Tibial artery (tissue), 4 donors: ENCODE data around the gene EIF3F.

Experiments used
- DNase-seq, 2 donors: peaks; one replicate each; pipeline ENCODE4 v3.0.0-alpha.2; 2019
- H3K27ac ChIP-seq, 2 donors: fragments of 200-600 bp; sonication (generic) in 1 of 2; 1 replicate in 1 of 2; 2 replicates in 1 of 2; pipeline ENCODE4 v1.5.1; 2018 to 2019; ENCODE audit warnings: mild to moderate bottlenecking in 1 of 2
- H3K27me3 ChIP-seq, 2 donors: fragments of 200-600 bp; sonication (generic) in 1 of 2; one replicate each; pipeline versions ENCODE4 v1.5.1 to v1.6.0; 2016 to 2019
- H3K36me3 ChIP-seq, 3 donors: fragments of 200-600 bp; sonication (generic) in 2 of 3; one replicate each; pipeline ENCODE4 v1.5.1; 2016 to 2019; ENCODE audit warnings: mild to moderate bottlenecking in 2 of 3
- H3K4me1 ChIP-seq, 4 donors: fragments of 200-600 bp; sonication (generic) in 2 of 4; 1 replicate in 3 of 4; 2 replicates in 1 of 4; pipeline ENCODE4 v1.5.1; 2016 to 2019
- H3K4me3 ChIP-seq, 2 donors: fragments of 200-600 bp; sonication (generic) in 1 of 2; 1 replicate in 1 of 2; 2 replicates in 1 of 2; pipeline ENCODE4 v1.5.1; 2018 to 2019; ENCODE audit warnings: mild to moderate bottlenecking in 2 of 2
- H3K9me3 ChIP-seq, 3 donors: fragments of 200-600 bp; sonication (generic) in 1 of 3; one replicate each; pipeline ENCODE4 v1.5.1; 2016 to 2019
- intact Hi-C: fragments of 100-400 bp; cut with DNase I; formaldehyde crosslinking; loops from one replicate; pipeline ENCODE4 v1.15.0; 2023; ENCODE audit warnings: low total_unique reads
- TF ChIP-seq, protein P1 (sequence below), 2 experiments: fragments of 200-600 bp in 1 of 2; fragments of 450-650 bp in 1 of 2; IDR thresholded peaks; one replicate each; pipeline ENCODE4 v1.5.1; 2017 to 2019; ENCODE audit warnings: antibody characterized with exemption in 2 of 2, mild to moderate bottlenecking in 1 of 2, moderate library complexity in 1 of 2

Gene EIF3F

DNA sequence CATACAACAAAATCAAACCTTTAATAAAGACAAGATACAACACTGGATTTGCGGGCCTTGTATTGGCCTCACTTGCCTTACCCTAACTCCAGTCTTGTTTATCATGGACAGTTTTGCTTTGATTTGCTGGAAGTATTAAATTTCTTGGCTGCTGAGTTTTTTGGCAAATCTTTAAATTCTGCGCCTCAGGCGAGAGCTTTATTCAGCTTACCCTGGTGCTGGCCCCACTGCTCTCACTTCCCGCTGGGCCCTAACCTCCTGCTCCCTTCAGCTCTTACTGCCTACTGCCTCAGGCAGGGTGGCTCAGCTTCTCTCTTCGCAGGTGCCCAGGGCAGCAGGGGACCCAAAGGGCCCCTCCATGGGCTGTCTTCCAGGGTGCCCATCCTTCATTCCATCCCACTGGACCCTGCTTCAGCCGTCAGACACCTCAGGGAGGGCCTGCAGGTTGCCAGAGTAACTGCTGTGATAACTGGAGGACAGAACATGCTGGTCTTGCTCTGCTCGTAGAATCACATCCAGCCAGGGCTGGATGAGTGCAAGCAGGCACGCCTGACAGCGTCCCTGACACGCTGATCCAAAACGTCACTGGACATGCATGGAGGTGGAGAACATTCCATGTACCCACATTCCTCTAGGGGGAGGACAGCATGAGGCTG lies 48.2 kb downstream of the EIF3F start:
- Histone ChIP-seq H3K4me3 (no peak overlapping the region), H3K27ac (no peak overlapping the region), H3K9me3 (no peaks in the 10 kb centered on the region), H3K4me1 (peaks cover 0 to 2% (median 0%) of the 10 kb centered on the region in 4 donors), H3K36me3 (no peaks in the 10 kb centered on the region), H3K27me3 (peaks cover 0 to 25% of the 10 kb centered on the region in 2 donors)
- TF ChIP-seq, protein P1, sequence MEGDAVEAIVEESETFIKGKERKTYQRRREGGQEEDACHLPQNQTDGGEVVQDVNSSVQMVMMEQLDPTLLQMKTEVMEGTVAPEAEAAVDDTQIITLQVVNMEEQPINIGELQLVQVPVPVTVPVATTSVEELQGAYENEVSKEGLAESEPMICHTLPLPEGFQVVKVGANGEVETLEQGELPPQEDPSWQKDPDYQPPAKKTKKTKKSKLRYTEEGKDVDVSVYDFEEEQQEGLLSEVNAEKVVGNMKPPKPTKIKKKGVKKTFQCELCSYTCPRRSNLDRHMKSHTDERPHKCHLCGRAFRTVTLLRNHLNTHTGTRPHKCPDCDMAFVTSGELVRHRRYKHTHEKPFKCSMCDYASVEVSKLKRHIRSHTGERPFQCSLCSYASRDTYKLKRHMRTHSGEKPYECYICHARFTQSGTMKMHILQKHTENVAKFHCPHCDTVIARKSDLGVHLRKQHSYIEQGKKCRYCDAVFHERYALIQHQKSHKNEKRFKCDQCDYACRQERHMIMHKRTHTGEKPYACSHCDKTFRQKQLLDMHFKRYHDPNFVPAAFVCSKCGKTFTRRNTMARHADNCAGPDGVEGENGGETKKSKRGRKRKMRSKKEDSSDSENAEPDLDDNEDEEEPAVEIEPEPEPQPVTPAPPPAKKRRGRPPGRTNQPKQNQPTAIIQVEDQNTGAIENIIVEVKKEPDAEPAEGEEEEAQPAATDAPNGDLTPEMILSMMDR (IDR thresholded peaks at IDR 0.05), result no peak
- intact Hi-C loops, result no loop called here
- peak in 1 of 2 donors; percentile 58 for DNase-seq

DNA sequence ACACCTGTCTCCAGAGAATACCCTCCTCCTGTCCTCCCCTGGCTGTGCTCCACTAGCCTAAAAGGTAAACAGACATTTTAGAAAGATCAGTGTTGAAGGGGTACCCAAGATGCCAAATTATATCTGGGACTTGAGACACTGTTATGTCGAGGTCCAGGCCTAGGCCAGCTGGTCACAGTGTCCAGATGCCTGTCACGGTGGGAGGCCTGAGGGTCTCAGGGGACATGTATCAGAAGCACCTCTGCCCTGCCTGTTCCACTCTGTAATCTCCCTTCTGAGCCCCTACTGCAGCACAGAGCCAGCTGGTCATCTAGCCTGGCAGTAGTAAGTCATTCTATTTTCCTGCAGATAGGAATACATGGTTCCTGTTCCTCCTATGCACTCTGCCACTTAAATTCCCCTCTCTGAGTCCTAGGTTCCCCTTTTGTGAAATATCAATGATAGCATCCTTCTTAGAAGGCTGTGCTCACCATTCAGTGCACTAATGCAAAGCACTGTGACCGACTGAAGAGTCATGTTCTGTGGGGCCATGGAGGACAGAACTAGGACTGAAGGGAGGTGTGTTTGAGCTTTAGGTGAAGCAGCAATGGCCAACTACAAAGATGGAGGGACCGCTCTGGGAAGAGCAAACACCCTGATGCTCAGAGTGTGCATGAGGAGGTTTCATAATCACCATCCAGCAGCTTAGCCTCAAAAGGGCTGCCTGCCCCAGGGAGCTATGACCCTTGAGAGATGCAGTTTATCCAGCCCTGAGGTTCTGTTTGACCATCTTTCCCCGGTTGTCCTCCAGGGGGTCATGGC lies 49.1 kb downstream of the EIF3F start:
- no peaks in the 10 kb centered on the region for H3K4me1 ChIP-seq
- H3K27ac ChIP-seq, result no peak overlapping the region
- intact Hi-C loops, result no loop called here
- peaks cover 0 to 19% of the 10 kb centered on the region in 2 donors for H3K27me3 ChIP-seq
- TF ChIP-seq, protein P1 (IDR thresholded peaks at IDR 0.05), result no peak
- no peak for DNase-seq
- H3K36me3 ChIP-seq, result no peaks in the 10 kb centered on the region
- H3K9me3 ChIP-seq, result no peaks in the 10 kb centered on the region
- no peak overlapping the region for H3K4me3 ChIP-seq

DNA sequence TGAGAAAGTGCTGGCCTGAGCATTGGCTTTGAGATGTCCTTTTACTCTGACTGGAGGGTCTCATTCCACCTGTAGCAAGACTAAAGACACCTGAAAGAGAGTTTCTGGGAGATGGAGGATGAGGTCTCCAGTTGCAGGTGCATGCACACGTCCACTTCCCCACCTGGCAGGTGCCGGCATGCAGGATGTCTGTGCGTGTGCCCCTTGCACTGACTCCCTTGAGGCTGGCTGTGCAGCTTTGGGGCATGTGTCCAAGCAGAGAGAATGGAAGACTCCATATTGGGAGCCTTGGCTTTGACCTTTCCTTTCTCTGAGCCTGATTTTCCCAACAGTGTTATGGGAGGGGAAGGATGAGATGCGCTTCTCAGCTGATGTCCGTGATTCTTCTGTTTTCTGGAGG lies 49.8 kb downstream of the EIF3F start:
- no peak for DNase-seq
- H3K27ac ChIP-seq, result no peak overlapping the region
- no peak overlapping the region for H3K4me3 ChIP-seq
- intact Hi-C loops, result no loop called here
- H3K4me1 ChIP-seq, result no peaks in the 10 kb centered on the region
- no peaks in the 10 kb centered on the region for H3K36me3 ChIP-seq
- peaks cover 0 to 11% of the 10 kb centered on the region in 2 donors for H3K27me3 ChIP-seq
- TF ChIP-seq, protein P1 (IDR thresholded peaks at IDR 0.05), result no peak
- H3K9me3 ChIP-seq, result no peaks in the 10 kb centered on the region

DNA sequence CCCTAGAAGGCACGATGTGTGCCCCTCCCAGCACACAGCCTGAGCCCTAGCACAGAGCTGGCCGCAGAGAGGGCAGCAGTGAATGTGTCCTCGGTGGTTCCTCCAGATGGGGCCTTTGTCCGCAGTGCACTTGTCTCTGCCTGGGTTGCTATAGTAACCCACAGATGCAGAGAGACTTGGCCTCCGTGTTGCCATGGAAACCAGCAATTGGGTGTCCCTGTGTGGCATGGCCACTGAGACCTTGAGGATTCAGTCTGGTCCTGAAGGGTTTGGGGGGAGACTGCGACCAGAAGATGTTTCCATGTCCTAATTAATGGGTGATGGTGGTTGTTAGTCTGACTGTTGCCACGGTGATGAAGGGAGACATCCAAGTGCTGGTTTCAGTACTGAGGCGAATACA lies 51.3 kb downstream of the EIF3F start:
- Histone ChIP-seq H3K9me3 (no peaks in the 10 kb centered on the region), H3K27ac (no peak overlapping the region), H3K4me1 (no peaks in the 10 kb centered on the region), H3K36me3 (no peaks in the 10 kb centered on the region), H3K4me3 (no peak overlapping the region), H3K27me3 (no peaks in the 10 kb centered on the region)
- no peak for DNase-seq
- intact Hi-C loops, result no loop called here
- TF ChIP-seq, protein P1 (IDR thresholded peaks at IDR 0.05), result no peak

DNA sequence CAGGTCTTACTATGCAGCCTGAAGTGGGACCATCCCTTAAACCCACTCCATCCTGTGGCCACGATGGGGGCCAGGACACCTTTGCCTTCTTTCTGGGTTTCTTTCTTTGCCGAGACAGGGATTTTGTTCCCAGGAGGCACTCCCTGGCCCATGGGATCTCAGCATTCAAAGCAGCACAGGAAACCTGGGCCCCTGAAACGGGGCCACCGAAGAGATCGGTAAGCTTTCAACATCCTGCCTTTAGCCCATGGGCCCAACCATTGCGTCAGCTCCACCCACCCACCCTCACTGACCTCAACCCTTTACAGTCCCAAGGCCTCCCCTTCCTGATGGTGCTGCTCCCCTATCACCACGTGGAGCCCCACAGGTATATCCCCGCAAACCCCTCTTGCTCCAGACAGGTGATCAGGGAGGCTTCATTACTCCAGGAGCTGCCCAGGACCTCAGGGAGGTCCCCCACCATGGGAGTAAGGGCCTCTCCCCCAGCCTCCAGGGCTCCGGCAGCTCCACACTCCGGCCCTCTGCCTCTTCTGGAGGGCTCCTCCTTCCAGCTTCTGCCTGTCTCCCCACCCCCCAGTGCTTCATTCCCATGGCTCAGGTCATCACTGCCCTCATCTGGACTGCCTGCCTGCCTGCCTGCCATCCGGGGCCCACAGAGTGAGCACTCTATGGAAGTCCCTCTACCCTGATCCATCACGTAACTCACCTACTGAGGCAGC lies 51.8 kb downstream of the EIF3F start:
- intact Hi-C loops, result no loop called here
- no peak overlapping the region for H3K4me3 ChIP-seq

More for the DNA sequence above, 51.8 kb downstream of the EIF3F start:
- Histone ChIP-seq H3K27ac (no peak overlapping the region), H3K4me1 (no peaks in the 10 kb centered on the region), H3K27me3 (no peaks in the 10 kb centered on the region), H3K9me3 (no peaks in the 10 kb centered on the region), H3K36me3 (no peaks in the 10 kb centered on the region)
- TF ChIP-seq, protein P1 (IDR thresholded peaks at IDR 0.05), result no peak
- DNase-seq, result no peak
